Kidney tubule cell (primary cell): ENCODE data around the gene PLGRKT.
"Not testable (repeated sequence)": the region's sequence is repeated elsewhere in the genome, so short reads cannot be mapped to it uniquely, and the experiment has no call there.

ENCODE experiments used
- DNase-seq: peaks from one replicate; pipeline ENCODE4 v3.0.0-alpha.2; 2018; ENCODE audit warnings: low spot score

The PLGRKT gene

DNA sequence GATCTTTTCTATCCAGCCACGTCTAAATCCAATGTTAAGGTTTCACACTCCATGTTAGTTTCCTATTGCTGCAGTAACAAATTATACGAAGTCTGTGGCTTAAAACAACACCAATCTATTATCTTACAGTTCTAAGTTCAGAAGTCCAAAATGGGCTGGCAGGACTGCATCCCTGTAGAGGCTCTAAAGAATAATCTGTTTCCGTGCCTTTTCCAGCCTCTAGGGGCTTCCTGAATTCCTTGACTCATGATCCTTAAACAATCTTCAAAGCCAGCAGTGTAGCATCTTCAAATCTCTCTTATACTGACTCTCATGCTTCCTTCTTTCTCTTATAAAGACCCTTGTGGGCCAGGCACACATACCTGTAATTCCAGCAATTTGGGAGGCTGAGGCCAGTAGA, 6.8 kb downstream of the PLGRKT start:
- DNase-seq = no peak

- DNase-seq = no peak
These were observed 7.7 kb downstream of the PLGRKT start for GRCh38 chr9:5429873-5430564.

DNA sequence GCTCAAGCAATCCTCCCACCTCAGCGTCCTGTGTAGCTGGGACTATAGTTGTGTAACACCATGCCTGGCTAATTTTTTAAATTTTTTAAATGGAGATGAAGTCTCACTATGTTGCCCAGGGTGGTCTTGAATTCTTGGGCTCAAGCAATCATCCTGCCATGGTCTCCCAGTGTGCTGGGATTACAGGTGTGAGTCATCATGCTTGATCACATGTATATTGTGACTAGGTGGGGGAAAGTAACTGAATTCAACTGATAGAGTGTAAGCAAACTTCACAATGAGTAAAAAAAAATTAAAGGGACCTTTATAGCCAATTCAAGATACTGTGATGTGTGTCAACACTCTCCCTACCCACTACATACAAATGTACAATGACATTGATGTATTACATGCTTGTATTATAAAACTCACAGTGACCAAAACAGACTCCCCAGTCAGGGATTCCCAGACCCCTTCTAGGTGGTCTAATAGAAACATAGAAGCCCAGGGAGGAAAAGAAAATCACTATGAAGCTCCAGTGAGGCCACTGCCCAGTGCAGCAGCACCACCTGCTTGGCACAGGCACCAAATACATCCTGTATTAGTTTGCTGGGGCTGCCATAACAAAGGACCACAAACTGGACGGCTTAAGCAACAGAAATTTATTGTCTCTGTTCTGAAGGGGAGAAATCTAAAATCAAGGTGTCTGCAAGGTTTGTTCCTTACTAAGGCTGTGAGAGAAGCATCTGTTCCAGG, 8.8 kb downstream of the PLGRKT start:
- no peak for DNase-seq

DNA sequence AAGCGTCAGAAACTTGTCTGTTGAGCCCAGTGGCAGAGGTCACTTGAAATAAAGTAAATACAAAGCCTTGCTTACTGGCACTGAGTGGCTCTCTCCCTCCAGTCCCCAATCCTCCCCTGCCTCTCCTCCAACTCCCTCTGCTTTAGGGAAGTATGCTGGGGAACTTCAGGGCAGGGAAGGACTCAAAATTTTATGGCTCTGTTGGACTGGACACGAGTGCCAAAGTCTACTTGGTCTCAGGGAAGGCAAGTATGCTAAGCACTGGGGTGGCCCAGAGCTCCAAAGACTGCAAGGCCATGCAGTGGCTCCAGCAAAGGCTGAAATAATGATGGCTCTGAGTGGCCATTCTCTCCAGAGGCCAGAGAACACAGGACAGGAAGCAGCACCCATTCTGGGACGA, 9.6 kb downstream of the PLGRKT start:
- DNase-seq = no peak

DNA sequence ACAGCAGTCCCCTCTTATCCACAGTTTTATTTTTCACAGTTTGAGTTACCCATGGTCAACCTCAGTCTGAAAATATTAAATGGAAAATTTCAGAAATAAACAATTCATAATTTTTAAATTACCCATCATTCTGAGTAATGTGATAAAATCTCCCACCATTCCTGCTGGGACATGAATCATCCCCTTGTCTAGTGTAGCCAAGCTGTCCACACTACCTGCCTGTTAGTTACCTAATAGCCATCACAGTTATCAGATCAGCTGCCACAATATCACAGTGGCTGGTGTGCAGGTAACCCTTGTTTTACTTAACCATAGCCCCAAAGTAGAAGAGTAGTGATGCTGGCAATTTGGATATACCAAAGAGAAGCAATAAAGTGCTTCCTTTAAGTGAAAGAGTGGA, 10.7 kb downstream of the PLGRKT start:
- no peak for DNase-seq

GRCh38 chr9:5425006-5425628, 12.6 kb downstream of the PLGRKT start:
- peak; percentile 50 for DNase-seq

- no peak for DNase-seq
These were observed 15.4 kb downstream of the PLGRKT start for GRCh38 chr9:5422276-5422675.

DNA sequence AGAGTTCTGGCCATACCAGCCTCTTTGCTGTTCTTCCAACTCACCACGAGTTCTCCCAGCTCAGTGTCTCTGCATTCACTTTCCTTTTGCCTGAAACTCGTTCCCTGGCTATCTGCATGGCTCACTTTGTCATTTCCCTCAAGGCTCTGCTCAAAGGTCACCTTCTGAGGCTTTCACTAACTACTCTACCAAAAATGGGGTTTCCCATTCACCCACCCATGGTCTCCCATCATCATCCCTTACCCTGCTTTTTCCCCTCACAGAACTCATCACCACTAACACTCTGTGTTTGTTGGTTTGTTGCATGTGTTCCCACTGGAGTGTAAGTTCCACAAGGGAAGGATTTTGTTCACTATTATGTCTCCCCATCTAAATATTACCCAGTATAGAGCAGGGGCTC, 16.6 kb downstream of the PLGRKT start:
- no peak for DNase-seq

- peak; percentile 47 for DNase-seq
These were observed 17.7 kb downstream of the PLGRKT start for GRCh38 chr9:5419987-5420386.

DNA sequence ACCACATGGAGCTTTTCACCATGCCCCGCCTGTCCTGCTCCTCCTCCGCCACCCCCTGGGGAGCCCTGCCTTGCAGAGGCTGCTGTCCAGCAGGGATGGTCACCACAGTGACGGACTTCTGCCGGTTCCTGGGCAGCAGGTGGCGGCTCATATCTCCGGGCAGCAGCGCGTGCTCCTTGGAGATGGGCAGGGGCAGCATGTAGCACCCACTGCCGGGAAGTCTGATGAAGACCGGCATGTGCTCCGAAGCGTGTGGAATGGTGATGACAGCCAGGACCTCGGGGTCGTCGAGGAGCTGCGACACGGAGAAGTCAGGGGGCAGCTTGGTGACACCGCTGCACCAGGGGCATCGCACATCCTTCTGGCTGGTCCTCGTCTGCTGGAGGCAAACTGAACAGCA, 19.2 kb downstream of the PLGRKT start:
- DNase-seq = no peak

DNA sequence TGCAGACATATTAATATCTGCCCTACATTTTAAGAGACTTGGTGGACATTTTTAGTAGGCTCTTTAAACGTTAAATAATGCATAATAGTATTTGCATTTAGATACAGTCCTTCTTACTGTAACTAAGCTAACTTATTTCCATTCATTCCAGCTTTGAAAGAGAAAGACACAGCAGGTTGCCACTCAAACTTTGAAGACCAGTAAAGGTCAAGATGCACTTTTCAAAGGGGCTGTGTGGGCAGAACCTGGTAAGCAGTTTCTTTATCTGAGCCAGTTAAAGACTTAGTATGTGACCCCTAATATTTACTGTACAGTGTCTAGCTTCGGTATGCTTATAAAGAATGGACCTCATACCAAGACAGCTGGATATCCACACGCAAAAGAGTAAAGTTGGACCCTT, 20.8 kb downstream of the PLGRKT start:
- DNase-seq = no peak

- DNase-seq = no peak
These were observed 29.1 kb downstream of the PLGRKT start for GRCh38 chr9:5408596-5408995.

- DNase-seq = no peak
These were observed 35.5 kb downstream of the PLGRKT start for GRCh38 chr9:5402217-5402616.

GRCh38 chr9:5397547-5397946, 40.2 kb downstream of the PLGRKT start:
- DNase-seq = not testable (repeated sequence)

GRCh38 chr9:5395428-5395827, 42.3 kb downstream of the PLGRKT start:
- no peak for DNase-seq

DNA sequence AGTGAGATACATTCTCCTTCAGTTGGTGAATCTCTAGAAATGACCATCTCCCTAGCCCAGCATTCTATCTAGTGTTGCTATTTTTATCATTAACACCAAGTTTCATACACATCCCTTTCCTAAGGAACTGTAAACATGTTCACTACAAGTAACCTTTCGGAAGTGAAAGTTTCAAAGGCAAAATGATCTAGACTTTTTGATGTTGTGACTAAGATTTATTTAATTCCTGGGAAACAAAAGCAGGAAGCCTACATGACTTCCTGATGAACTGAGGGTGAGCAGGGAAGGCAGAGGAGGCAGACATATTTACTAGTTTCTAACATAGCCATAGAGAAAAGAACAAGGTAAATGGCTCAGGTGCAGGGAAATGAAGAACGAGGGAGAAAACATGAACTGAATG, 43.7 kb downstream of the PLGRKT start:
- not testable (repeated sequence) for DNase-seq

DNA sequence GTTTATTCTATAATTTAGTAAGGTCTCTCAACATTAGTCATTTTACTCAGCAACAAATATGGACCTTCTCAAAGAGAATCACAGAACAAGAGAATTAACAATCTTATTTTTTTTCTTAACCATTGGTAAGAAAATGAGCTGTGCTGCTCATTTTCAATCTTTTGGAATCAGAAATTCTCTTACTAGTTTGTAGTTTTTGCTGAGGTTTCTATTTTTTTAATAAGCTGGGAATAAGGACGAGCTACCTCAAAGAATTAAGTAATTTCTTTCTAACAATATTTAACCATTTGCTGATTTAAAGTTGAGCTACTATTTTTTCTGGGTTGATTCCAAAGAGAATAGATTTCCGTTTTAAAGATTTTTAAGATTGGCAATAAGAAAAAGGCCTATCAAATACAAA, 44.2 kb downstream of the PLGRKT start:
- no peak for DNase-seq

- no peak for DNase-seq
These were observed 45.4 kb downstream of the PLGRKT start for GRCh38 chr9:5392285-5392684.

GRCh38 chr9:5389109-5389732, 48.5 kb downstream of the PLGRKT start:
- DNase-seq = peak; percentile 85

- peak; percentile 60 for DNase-seq
These were observed 49.5 kb downstream of the PLGRKT start for GRCh38 chr9:5388026-5388819.

DNA sequence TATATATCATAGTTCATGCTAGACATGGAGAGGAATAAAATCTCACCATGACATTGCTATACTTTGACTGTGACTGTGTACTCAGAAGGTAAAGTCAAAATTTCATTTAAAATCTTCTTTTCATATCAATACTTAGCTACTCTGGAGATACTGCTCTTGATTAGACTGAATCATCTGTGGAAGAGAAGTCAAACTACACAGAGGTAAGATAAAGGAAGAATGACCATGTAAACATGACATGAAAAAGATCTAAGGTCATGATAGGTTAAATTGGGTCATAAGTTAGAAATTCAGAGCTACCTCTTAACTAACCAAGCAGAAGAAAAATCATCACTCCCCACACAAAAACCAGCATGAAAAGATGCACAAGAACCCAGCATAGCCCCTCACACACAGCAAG, 53.3 kb downstream of the PLGRKT start:
- no peak for DNase-seq

DNA sequence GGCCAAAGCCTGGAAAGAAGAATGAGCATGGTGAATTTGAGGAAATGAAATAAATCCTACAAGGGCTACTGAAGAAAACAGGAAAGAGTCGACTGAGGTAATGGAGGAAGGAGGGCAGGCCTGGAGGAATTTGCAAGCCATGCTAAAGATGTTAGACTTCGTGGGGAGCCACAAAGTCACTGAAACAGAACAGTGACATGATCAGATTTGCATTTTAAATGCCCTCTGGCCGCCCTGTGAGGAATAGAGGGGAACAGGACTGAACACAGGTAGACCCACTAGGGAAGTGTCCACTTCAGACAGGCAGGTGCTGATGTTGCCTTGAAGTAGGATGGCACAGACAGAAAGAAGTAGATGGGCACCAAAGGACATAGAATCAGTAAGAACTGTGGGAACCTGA, 55.2 kb downstream of the PLGRKT start:
- DNase-seq = no peak
